GM10248 (cell line): ENCODE measurements around the gene RBM8A.

ENCODE experiments used
- CTCF ChIA-PET: fragments of 300-600 bp; sonication (Branson Sonifier 250); formaldehyde crosslinking; extraction: SDS; loops from one replicate; lab custom pipeline; 2021; ENCODE audit warnings: antibody characterized with exemption; lab: Yijun Ruan, JAX
- POLR2A ChIA-PET: fragments of 350-650 bp; sonication (Branson Sonifier 250); formaldehyde crosslinking; extraction: SDS; loops from one replicate; lab custom pipeline; 2020; ENCODE audit warnings: antibody characterized with exemption; lab: Yijun Ruan, JAX
- DNase-seq: peaks from one replicate; pipeline ENCODE4 v3.0.0; 2012; ENCODE audit errors: extremely low spot score
- TF ChIP-seq, protein P1 (sequence below): IDR thresholded peaks from 2 replicates; pipeline ENCODE4 v1.5.1; 2012; ENCODE audit warnings: mild to moderate bottlenecking, low read depth; ENCODE audit errors: extremely low read depth, missing control alignments, control extremely low read depth

RBM8A gene

DNA sequence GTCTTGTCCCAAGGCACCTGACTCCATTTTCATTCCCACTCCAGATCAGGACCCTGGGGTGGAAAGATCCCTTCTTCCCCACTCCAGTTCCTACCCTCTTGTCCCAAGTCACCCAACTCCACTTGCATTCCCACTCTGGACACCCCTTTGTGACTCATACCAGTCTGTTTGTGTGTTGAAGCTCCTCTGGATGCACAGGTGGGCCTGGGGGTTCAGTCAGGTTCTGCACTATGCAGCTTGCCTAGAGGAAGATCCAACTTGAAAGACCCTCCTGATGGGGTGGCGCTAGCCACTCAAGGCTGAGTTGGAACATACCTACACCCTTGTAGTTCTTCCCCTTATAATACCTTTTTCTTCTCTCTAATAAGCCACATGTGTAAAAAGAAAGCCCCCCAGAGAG lies 31.8 kb downstream of the RBM8A start:
- POLR2A ChIA-PET = no interaction called here
- TF ChIP-seq, protein P1, sequence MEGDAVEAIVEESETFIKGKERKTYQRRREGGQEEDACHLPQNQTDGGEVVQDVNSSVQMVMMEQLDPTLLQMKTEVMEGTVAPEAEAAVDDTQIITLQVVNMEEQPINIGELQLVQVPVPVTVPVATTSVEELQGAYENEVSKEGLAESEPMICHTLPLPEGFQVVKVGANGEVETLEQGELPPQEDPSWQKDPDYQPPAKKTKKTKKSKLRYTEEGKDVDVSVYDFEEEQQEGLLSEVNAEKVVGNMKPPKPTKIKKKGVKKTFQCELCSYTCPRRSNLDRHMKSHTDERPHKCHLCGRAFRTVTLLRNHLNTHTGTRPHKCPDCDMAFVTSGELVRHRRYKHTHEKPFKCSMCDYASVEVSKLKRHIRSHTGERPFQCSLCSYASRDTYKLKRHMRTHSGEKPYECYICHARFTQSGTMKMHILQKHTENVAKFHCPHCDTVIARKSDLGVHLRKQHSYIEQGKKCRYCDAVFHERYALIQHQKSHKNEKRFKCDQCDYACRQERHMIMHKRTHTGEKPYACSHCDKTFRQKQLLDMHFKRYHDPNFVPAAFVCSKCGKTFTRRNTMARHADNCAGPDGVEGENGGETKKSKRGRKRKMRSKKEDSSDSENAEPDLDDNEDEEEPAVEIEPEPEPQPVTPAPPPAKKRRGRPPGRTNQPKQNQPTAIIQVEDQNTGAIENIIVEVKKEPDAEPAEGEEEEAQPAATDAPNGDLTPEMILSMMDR = no peak

GRCh38 chr1:145893306-145894055 lies 33.8 kb downstream of the RBM8A start:
- POLR2A ChIA-PET = interaction anchor here (0.6 kb wide), 1 partner anchor 78 kb away, joined by 7 read pairs; no protein-coding TSS in a partner anchor
- TF ChIP-seq, protein P1 = no peak
- CTCF ChIA-PET = interaction anchor here (0.8 to 5.3 kb wide), 15 partner anchors 9 to 122 kb away, joined by 3 to 70 read pairs (median 14); partner anchors contain the start of genes ANKRD34A, ITGA10, NUDT17 and PIAS3
- no peak for DNase-seq

More for the DNA sequence above, 31.8 kb downstream of the RBM8A start:
- CTCF ChIA-PET = interaction anchor here (1.1 to 5.3 kb wide), 8 partner anchors 9 to 112 kb away, joined by 3 to 44 read pairs (median 6); partner anchors contain the start of genes ITGA10, NUDT17 and PIAS3
- DNase-seq = no peak

DNA sequence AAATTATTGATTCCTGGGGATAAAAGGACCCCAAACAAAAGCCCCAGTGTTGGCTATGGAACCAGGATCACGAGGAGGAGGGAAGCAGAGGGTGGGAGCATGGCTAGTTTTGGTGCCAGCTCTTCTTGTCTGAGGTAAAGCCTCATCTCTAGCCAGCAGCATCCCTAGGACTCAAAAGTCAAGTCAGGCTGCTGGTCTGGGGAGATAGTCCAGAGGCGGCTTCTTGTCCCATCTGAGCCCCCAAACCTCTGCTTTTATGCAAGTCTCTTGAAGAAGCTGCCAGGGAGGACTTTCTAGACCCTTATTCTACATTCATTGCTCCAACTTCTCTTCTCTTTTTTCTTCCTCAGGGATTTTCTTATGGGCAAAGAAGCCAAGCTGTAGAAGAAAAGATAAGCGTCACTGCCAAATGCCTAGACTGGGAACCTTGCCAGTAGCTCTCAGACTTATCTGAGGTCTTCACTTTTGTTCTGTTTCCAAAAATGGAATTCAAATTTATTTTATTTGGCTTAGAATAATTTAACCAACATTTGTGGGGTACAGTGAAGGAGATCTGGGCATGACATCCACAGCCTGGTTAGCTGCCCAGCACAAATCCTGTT lies 34.7 kb downstream of the RBM8A start:
- POLR2A ChIA-PET = interaction anchor here (0.6 to 1.2 kb wide), 2 partner anchors 35 to 79 kb away, joined by 3 to 7 read pairs; partner anchors contain the start of gene RBM8A
- no peak for DNase-seq
- CTCF ChIA-PET = interaction anchor here (0.7 to 4.5 kb wide), 29 partner anchors 9 to 129 kb away, joined by 3 to 75 read pairs (median 7); partner anchors contain the start of genes ANKRD34A, HJV, ITGA10 and LIX1L
- TF ChIP-seq, protein P1 = no peak

DNA sequence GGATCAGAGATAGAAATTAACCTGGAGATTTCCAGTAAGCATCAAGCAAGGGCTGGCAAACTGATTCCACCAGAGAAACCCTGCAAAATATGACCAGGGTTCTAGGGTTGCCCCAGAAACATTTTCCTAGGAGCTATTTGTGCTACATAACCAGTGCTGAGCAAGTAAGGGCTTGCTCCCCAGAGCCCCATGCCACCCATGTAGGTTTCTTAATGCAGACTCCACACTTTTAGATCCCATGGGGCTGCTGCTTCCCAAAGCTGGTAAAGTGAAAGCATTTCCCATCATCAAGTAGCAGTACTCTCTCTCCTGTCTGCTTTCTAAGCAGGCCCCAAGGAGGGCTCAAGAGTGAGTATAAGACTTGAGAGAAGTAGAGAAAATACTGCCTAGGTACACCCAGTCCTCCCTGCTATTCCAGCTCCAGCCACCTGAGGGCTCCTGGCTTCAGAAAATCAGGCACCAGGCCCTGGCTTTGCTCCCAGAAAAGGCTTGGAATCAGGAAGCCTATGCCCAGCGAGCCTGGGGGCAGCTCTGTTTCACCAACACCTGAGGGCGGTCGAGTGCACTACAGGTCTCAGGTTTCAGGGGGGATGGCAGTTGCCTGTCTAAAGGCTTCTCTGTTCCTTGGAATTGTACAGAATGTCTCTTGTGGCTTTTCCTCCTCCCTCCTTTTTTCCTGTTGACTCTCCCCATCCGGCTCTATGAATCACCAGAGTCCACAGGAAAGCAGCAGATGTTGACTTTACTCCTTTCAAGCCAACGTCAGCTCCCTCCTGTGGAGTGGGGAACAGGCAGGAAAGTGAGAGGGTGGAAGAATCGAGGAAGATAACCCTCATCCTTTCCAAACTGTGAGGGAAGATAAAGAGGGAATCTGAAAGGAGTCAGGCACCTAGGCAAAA lies 35.4 kb downstream of the RBM8A start:
- POLR2A ChIA-PET = interaction anchor here (1.2 kb wide), 1 partner anchor 35 kb away, joined by 3 read pairs; the partner anchor contains the start of gene RBM8A
- DNase-seq = peak; percentile 76
- TF ChIP-seq, protein P1 = peak; percentile 85
- CTCF ChIA-PET = interaction anchor here (0.7 to 4.5 kb wide), 34 partner anchors 10 to 130 kb away, joined by 3 to 75 read pairs (median 6); partner anchors contain the start of genes ANKRD34A, HJV, ITGA10 and LIX1L

GRCh38 chr1:145891143-145891542 lies 36.1 kb downstream of the RBM8A start:
- CTCF ChIA-PET = interaction anchor here (0.7 to 4.5 kb wide), 30 partner anchors 10 to 130 kb away, joined by 3 to 75 read pairs (median 6); partner anchors contain the start of genes ANKRD34A, HJV, ITGA10 and LIX1L
- no peak for DNase-seq
- POLR2A ChIA-PET = interaction anchor here (1.2 kb wide), 1 partner anchor 36 kb away, joined by 3 read pairs; the partner anchor contains the start of gene RBM8A
- TF ChIP-seq, protein P1 = no peak
